Measurements from ENCODE around the gene MAPT. TPM values are rescaled to one million over a fixed set of nuclear protein-coding genes. Genes with fewer than 3 reads are reported as not detected.

Gene MAPT
- total and polyA plus RNA-seq, 2 of the 13 experiments (the other 11 are each of a cell fraction or from before 2014, with no cell fraction given), result 2.1 to 2.8 TPM

- Histone ChIP-seq H3K9ac (ENCODE audit: insufficient read depth, low read depth, low read length) (no peak overlapping the region), H2AFZ (ENCODE audit: low read length) (no peak overlapping the region), H3K27ac (ENCODE audit: extremely low read length, insufficient read depth, low read length) (no peak overlapping the region), H3K79me2 (ENCODE audit: insufficient read depth, low read length) (no peaks in the 10 kb centered on the region), H3K4me3 (replicated peaks in 1 of 3; ENCODE audit: insufficient read depth in 1 of 3, low read depth in 2 of 3, low read length in 3 of 3) (no peak overlapping the region), H4K20me1 (ENCODE audit: insufficient read depth, low read length) (no peaks in the 10 kb centered on the region), H3K4me1 (ENCODE audit: insufficient read depth, low read length) (no peaks in the 10 kb centered on the region), H3K9me3 (ENCODE audit: low read length) (no peaks in the 10 kb centered on the region), H3K36me3 (replicated peaks in 1 of 2; ENCODE audit: control insufficient read depth in 1 of 2, insufficient read depth in 2 of 2, low read length in 2 of 2) (no peaks in the 10 kb centered on the region), H3K27me3 (ENCODE audit: control insufficient read depth in 1 of 2, insufficient read depth in 2 of 2, low read length in 2 of 2) (peaks cover 9 to 65% of the 10 kb centered on the region in 2 experiments; a peak in 4 of 5 replicates), H3K4me2 (ENCODE audit: low read depth, low read length) (no peak overlapping the region; the same call in 1 of the 2 replicates)
- in situ Hi-C loops (cut with HindIII; ENCODE audit: extremely low pct_ligation_motif_present, low pct_unique_long_range_greater_than_20kb), result no loop called here
- no peak for ATAC-seq
- BruUV-seq (replicated peaks), result no TSS peak
- ChIA-PET POLR2A (no interaction called here), CTCF (ENCODE audit: low intra/inter-chr PET ratio, low total read pairs) (no interaction called here)
- FAIRE-seq, result peak; percentile 28
- peak; percentile 20 for DNase-seq (ENCODE audit: low spot score)
- intact Hi-C loops (cut with micrococcal nuclease; ENCODE audit: unreplicated experiment), result no loop called here
- 20% methylated on average over 8 of the region's 8 CpGs for WGBS (ENCODE audit: low lambda C conversion rate)
- TF ChIP-seq GABPA (IDR thresholded peaks at IDR 0.05; ENCODE audit: low read depth, low read length), result no peak
- peak; percentile 44; the same call in 1 of the 2 replicates for TF ChIP-seq GABPA (CRISPR knock-in tag; IDR thresholded peaks at IDR 0.05; ENCODE audit: low read depth)
- TF ChIP-seq ATF5 (CRISPR knock-in tag; IDR thresholded peaks at IDR 0.05; ENCODE audit: low read depth), result no peak
- no peak for TF ChIP-seq CREB1 (IDR thresholded peaks at IDR 0.05)
- 0 out of 2 replicates have a peak, but pooled peaks have one; percentile 19 for TF ChIP-seq CREB1 (CRISPR knock-in tag; IDR thresholded peaks at IDR 0.05)
- TF ChIP-seq ZNF7 (CRISPR knock-in tag; IDR thresholded peaks at IDR 0.05), result no peak
- TF ChIP-seq ARID5B (CRISPR knock-in tag; IDR thresholded peaks at IDR 0.05), result no peak
- TF ChIP-seq ZNF337 (CRISPR knock-in tag; IDR thresholded peaks at IDR 0.05; ENCODE audit: borderline replicate concordance, low read depth), result no peak
- TF ChIP-seq NFYC (CRISPR knock-in tag; IDR thresholded peaks at IDR 0.05), result peak; percentile 30; the same call in 1 of the 2 replicates
- TF ChIP-seq GABPB1 (CRISPR knock-in tag; IDR thresholded peaks at IDR 0.05), result peak; percentile 27; the same call in 1 of the 2 replicates
- TF ChIP-seq RBM39 (IDR thresholded peaks at IDR 0.05; ENCODE audit: low read depth, low read length, poor library complexity, severe bottlenecking), result no peak
- 0 out of 2 replicates have a peak, but pooled peaks have one; percentile 28 for TF ChIP-seq USF2 (IDR thresholded peaks at IDR 0.05; ENCODE audit: low read depth, low read length)
- no peak; the same call in 1 of the 2 replicates for TF ChIP-seq USF2 (CRISPR knock-in tag; IDR thresholded peaks at IDR 0.05; ENCODE audit: borderline replicate concordance)
- peak; percentile 55 for TF ChIP-seq NFYB (CRISPR knock-in tag; IDR thresholded peaks at IDR 0.05)
- TF ChIP-seq TBX3 (IDR thresholded peaks at IDR 0.05; ENCODE audit: borderline replicate concordance), result no peak
- no peak for TF ChIP-seq POGZ (CRISPR knock-in tag; IDR thresholded peaks at IDR 0.05)
These were observed 26.7 kb upstream of the MAPT start for GRCh38 chr17:45867702-45868101.

Data from HepG2 (cell line).